Gastroesophageal sphincter (tissue), 3 donors: Measurements from ENCODE around the gene GOLGB1.

ENCODE experiments used
- EP300 ChIP-seq: sonication (generic); formaldehyde crosslinking; IDR thresholded peaks from one replicate; pipeline ENCODE4 v1.6.1; 2017; ENCODE audit warnings: antibody characterized with exemption, mild to moderate bottlenecking
- POLR2A ChIP-seq, 2 donors: fragments of 450-650 bp; IDR thresholded peaks; one replicate each; pipeline ENCODE4 v1.6.1; 2017; ENCODE audit warnings: antibody characterized with exemption in 2 of 2, mild to moderate bottlenecking in 2 of 2, moderate library complexity in 1 of 2
- POLR2AphosphoS5 ChIP-seq: sonication (generic); formaldehyde crosslinking; IDR thresholded peaks from one replicate; pipeline ENCODE4 v1.6.1; 2017; ENCODE audit warnings: antibody characterized with exemption
- TF ChIP-seq, protein P1 (sequence below), 4 experiments: fragments of 200-600 bp in 2 of 4; fragments of 450-650 bp in 2 of 4; sonication (generic) in 1 of 4; IDR thresholded peaks; one replicate each; pipeline ENCODE4 v1.5.1; 2017 to 2019; ENCODE audit warnings: antibody characterized with exemption in 4 of 4, mild to moderate bottlenecking in 2 of 4, moderate library complexity in 2 of 4

DNA sequence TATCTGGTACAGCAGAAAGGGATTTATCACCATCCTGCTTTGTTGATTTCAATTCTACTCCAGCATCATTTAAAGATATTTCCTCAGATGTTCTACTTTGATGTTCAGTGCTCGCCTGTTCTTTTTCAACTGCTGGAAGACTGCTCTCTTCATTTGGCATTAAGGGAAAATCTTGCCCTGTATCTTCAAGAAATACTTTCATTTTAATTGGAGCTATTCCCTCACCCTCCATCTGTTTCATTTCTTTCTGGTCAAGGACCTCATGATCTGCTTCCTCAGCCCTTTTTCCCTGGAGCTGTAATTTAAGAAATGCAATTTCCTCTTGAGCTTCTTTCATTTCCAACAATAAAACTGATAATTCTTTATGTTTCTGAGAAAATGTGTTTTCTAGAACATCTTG, 51.1 kb downstream of the GOLGB1 start:
- TF ChIP-seq, protein P1, sequence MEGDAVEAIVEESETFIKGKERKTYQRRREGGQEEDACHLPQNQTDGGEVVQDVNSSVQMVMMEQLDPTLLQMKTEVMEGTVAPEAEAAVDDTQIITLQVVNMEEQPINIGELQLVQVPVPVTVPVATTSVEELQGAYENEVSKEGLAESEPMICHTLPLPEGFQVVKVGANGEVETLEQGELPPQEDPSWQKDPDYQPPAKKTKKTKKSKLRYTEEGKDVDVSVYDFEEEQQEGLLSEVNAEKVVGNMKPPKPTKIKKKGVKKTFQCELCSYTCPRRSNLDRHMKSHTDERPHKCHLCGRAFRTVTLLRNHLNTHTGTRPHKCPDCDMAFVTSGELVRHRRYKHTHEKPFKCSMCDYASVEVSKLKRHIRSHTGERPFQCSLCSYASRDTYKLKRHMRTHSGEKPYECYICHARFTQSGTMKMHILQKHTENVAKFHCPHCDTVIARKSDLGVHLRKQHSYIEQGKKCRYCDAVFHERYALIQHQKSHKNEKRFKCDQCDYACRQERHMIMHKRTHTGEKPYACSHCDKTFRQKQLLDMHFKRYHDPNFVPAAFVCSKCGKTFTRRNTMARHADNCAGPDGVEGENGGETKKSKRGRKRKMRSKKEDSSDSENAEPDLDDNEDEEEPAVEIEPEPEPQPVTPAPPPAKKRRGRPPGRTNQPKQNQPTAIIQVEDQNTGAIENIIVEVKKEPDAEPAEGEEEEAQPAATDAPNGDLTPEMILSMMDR (IDR thresholded peaks at IDR 0.05) = no peak
- TF ChIP-seq EP300 (no peak), POLR2A (IDR thresholded peaks at IDR 0.05) (no peak), POLR2AphosphoS5 (no peak)
